UCSD-AML1 (cell line): ENCODE data around the gene SPON2.

ENCODE experiments used
- DNase-seq: peaks from one replicate; lab custom pipeline; 2025; ENCODE audit not compliant: unreplicated experiment; lab: John Stamatoyannopoulos, UW

SPON2 gene

GRCh38 chr4:1172228-1172851 lies at the start of gene SPON2:
Gene SPON2, minus strand, starts transcription at chr4:1172583.
- no peak for DNase-seq

- no peak for DNase-seq
These were observed 48.9 kb upstream of the SPON2 start for GRCh38 chr4:1221155-1221870.

GRCh38 chr4:1220566-1220965 lies 48.2 kb upstream of the SPON2 start:
- DNase-seq = no peak

GRCh38 chr4:1219566-1219950 lies 47.2 kb upstream of the SPON2 start:
- no peak for DNase-seq

- peak; percentile 43 for DNase-seq
These were observed 46.5 kb upstream of the SPON2 start for GRCh38 chr4:1218634-1219565.

GRCh38 chr4:1217366-1217765 lies 45.0 kb upstream of the SPON2 start:
- DNase-seq = no peak

- peak; percentile 74 for DNase-seq
These were observed 44.5 kb upstream of the SPON2 start for GRCh38 chr4:1216869-1217294.

- DNase-seq = no peak
These were observed 43.8 kb upstream of the SPON2 start for GRCh38 chr4:1216076-1216614.

GRCh38 chr4:1215141-1216075 lies 43.0 kb upstream of the SPON2 start:
- DNase-seq = no peak

GRCh38 chr4:1214101-1215095 lies 42.0 kb upstream of the SPON2 start:
- DNase-seq = no peak

- no peak for DNase-seq
These were observed 41.1 kb upstream of the SPON2 start for GRCh38 chr4:1213336-1213995.

GRCh38 chr4:1212546-1213335 lies 40.4 kb upstream of the SPON2 start:
- DNase-seq = no peak

- DNase-seq = no peak
These were observed 39.6 kb upstream of the SPON2 start for GRCh38 chr4:1211891-1212545.

GRCh38 chr4:1211371-1211770 lies 39.0 kb upstream of the SPON2 start:
- no peak for DNase-seq

GRCh38 chr4:1210971-1211370 lies 38.6 kb upstream of the SPON2 start:
- DNase-seq = no peak

GRCh38 chr4:1210241-1210841 lies 38.0 kb upstream of the SPON2 start:
- DNase-seq = no peak

GRCh38 chr4:1209821-1210220 lies 37.4 kb upstream of the SPON2 start:
- no peak for DNase-seq
